WTC11 (cell line): Measurements from ENCODE around the gene PSMG2.

ENCODE experiments used
- IRF2 ChIP-seq: sonication (generic); formaldehyde crosslinking; IDR thresholded peaks from 2 replicates; pipeline ENCODE4 v1.8.0; 2022; ENCODE audit warnings: low read depth, missing genetic modification reagents, borderline replicate concordance
- ZNF416 ChIP-seq: fragments of 250-450 bp; sonication (Bioruptor Pico); IDR thresholded peaks from 2 replicates; pipeline ENCODE4 v1.9.0; 2021; ENCODE audit warnings: mild to moderate bottlenecking, inconsistent platforms
- TF ChIP-seq, protein P1 (sequence below): fragments of 200-600 bp; IDR thresholded peaks from 2 replicates; pipeline ENCODE4 v1.8.0; 2022; ENCODE audit warnings: antibody characterized with exemption

DNA sequence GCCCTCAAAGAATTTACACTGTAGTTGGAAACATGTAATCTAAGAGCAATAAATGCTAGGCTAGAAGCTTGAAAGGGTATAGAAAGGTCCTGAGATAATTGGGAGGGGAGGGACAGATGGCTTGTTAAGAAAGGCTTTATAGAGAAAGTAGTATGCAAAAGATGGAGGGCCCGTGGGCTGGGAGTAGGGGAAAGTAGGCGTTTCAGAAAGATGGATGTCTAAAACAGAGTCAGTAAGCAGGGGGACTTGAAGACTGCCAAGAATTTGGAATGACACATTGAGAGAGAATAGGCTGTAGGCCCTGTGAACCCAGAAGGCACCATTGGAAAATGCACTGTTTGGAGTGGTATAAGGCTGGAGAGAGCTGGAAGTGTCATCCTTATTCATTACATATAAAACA lies 822 bp downstream of the PSMG2 start:
- TF ChIP-seq, protein P1, sequence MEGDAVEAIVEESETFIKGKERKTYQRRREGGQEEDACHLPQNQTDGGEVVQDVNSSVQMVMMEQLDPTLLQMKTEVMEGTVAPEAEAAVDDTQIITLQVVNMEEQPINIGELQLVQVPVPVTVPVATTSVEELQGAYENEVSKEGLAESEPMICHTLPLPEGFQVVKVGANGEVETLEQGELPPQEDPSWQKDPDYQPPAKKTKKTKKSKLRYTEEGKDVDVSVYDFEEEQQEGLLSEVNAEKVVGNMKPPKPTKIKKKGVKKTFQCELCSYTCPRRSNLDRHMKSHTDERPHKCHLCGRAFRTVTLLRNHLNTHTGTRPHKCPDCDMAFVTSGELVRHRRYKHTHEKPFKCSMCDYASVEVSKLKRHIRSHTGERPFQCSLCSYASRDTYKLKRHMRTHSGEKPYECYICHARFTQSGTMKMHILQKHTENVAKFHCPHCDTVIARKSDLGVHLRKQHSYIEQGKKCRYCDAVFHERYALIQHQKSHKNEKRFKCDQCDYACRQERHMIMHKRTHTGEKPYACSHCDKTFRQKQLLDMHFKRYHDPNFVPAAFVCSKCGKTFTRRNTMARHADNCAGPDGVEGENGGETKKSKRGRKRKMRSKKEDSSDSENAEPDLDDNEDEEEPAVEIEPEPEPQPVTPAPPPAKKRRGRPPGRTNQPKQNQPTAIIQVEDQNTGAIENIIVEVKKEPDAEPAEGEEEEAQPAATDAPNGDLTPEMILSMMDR = no peak
- TF ChIP-seq IRF2 (CRISPR knock-in tag) = no peak
- TF ChIP-seq ZNF416 (CRISPR knock-in tag) = no peak
